Kidney tubule cell (primary cell): ENCODE results near the gene C5orf46.
"Not testable (repeated sequence)": the region's sequence is repeated elsewhere in the genome, so short reads cannot be mapped to it uniquely, and the experiment has no call there.

Source experiments
- DNase-seq: peaks from one replicate; pipeline ENCODE4 v3.0.0-alpha.2; 2018; ENCODE audit warnings: low spot score

The C5orf46 gene

DNA sequence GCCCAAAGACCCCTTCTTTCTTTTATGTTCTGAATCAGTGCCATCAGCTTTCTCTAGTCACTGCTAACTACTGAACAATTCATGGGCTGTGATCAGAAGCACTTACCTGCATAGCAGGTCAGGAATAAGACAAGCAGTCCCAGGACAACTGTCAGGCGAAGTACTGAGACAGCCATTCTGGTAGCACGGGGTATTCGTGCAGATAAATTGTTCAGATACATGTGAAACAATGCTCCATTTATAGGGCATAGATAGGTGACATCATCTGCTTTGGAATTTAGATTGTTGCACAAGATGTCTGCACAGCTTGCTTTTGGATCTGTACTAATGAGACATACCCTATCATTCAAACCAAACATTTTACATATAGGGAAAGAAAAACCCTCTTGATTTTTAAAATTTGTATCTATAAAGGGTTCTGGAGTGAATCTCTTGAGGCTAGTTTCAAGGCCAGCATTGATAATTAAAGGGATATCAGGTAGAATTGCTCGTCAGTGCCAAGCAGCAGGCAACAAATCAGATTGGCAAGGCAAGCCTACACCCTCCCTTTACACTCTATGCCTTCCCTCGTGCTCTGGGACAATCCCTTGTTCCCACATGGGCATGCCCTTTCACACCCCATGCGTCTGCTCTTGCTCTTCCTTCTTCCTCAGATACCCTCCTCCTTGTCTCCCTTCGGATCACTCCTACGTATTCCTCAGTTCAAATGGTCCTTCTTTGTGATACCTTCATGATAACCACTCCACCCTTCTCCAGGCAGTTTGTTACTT is at the start of gene C5orf46:
Gene C5orf46 (minus strand): TSS at position 213 of the 770 bp plus-strand sequence. CDS start 37 bp downstream, at position 176.
- peak; percentile 59 for DNase-seq

DNA sequence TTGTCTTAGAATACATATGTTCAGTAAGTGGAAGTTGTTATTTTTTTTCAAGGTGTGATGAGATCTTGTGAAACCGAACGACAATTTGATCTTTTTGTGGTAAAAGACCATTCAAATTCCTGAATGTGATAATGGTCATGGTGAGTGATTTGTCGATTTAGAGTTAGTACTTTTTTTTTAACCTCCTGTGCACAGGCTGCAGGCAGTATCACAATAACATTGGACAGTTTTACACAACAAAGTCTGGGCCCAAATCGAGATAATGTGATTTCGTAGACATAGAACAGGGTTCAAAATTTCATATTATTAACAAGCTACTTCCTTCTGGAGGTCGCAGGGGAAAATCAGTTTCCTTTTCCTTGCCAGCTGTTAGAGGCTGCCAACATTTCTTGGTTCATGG is 48.6 kb upstream of the C5orf46 start:
- no peak for DNase-seq

DNA sequence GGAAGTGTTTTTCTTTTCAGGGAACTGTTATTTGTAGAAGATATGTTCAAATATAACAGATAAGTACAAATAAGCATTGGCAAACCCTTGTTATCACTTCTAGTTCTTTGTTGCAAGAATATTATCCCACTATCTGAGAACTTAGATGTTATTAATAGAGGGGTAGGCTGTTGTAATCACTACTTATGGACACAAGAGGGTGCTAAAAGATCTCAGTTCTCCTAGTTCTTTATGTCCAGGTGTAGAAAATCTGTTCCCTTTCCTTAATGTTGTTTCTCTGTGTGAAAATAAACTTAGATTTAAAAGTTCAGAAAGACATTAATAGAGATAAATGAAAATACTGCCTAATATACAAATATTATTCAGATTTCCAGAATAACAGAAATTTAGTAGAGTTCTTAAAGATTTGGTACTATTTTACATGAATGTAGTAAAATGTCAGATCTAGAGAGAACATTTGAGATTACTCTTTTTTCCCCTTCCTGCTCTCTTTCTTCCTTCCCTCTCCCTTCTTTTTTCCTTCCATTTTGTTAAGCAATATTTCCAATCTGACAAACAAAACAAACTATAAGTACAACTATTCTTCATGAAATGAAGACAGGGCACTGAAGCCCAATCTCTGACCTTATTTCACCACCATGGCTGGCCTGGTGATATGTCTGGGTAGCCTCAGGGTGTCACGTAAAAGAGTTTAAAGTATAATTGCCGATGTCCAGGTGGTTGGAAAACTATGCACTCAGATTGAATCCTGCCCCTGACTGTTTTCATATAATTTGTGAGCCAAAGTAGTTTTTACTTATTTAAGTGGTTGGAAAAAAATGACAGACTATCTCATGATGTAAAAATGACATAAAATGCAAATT is 43.6 kb upstream of the C5orf46 start:
- DNase-seq: peak; percentile 55

DNA sequence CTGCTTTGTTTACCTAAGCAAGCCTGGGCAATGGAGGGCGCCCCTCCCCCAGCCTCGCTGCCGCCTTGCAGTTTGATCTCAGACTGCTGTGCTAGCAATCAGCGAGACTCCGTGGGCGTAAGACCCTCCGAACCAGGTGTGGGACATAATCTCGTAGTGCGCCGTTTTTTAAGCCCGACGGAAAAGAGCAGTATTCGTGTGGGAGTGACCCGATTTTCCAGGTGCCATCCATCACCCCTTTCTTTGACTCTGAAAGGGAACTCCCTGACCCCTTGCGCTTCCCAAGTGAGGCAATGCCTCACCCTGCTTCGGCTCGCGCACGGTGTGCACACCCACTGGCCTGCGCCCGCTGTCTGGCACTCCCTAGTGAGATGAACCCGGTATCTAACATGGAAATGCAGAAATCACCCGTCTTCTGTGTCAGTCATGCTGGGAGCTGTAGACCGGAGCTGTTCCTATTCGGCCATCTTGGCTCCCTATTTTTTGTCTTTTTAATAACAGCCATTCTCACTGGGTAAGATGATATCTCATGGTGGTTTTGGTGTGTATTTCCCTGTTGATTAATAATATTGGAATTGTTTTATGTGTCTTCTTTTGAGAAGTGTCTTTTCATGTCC is 40.4 kb upstream of the C5orf46 start:
- not testable (repeated sequence) for DNase-seq

DNA sequence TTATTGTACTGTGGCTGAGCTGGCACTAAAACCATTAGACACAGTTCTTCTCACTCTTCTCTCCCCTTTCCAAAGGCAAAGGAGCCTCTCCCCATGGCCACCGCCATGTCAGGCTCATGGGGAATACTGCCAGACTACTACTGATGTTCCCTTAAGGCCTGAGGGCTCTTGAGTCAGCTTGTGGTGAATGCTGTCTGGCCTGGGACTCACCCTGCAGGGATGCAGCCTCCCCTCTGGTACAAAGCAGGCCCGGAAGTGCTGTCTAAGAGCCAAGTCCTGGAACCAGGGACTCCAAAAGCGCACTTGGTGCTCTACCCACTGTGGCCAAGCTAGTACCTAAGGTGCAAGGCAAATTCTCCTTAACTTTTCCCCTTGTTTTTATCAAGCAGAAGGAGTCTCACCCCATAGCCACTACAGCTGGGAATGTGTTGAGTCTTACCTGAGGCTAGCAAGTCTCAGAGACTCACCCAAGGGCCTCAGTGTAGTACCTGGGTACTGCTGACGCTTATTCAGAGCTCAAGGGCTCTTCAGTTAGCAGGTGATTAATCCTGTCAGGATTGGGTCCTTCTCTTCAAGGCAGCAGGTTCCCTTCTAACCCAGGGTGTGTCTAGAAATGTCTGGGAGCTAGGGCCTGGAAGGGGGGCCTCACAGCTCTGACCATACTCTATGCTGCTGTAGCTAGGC is 33.2 kb upstream of the C5orf46 start:
- no peak for DNase-seq

DNA sequence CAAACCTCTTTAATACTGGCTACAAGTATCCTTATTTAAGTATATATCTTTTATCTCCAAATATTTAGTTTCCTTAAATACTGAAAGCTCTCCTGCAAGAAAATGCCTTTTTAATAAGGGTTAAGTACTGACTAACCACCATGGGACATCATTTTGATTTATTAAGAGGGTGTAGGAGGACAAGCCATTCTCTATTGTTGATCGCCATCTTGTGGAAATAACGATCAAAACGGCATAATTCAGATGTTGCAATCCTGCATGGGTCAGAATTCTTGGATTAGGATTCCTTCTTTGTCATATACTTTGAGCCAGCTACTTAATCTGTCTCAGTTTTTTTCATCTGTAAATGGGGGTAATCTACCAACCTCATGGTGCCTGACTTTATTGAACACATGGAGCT is 28.7 kb upstream of the C5orf46 start:
- peak; percentile 61 for DNase-seq

DNA sequence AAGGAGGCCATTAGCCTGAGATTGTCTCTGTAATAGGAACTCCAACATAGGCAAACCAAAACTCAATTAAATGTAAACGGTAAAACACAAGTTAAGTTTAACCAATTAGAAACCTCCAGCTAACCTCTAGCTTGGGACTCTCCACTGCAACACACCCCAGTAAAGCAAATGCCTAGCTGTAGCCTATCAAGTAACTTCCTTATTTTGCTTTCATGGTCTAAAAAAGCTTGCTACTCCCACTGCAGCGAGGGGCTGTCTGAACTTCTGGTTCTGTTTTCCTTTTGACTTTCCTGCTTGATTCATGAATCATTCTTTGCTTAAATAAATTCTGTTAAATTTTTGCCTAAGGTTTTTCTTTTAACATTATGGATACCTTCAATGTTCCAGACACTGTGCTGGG is 24.4 kb upstream of the C5orf46 start:
- DNase-seq: no peak

DNA sequence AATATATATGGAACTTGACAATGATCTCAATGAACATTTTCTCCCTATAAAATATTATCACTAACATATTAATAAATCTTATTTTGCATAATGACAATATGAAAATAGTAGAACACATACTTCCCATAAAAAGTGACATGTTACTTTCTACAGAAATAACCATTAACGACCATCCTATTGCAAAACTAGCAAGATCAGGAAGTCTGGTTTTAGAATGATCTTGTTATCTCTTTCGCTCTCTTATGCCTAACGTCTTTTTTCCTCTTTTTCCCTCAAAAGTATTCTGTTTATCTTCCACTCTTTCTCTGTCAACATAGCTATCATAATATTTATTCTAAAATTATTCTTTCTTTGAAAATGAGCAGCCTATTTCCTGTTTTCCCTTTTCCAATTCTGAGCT is 21.6 kb upstream of the C5orf46 start:
- DNase-seq: no peak

DNA sequence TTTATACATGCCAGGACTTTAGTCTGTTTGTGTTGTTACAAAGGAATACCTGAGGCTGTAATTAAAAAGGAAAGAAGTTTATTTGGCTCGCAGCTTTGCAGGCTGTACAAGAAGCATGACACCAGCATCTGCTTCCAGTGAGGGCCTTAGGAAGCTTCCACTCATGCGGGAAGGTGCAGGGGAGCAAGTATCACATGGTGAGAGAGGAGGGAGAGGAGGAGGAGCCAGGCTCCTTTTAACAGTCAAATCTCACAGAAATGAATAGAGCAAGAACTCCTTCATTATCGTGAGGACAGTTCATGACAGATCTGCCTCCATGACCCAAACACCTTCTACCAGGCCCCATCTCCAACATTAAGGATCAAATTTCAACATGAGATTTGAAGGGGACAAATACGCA is 18.7 kb upstream of the C5orf46 start:
- no peak for DNase-seq

DNA sequence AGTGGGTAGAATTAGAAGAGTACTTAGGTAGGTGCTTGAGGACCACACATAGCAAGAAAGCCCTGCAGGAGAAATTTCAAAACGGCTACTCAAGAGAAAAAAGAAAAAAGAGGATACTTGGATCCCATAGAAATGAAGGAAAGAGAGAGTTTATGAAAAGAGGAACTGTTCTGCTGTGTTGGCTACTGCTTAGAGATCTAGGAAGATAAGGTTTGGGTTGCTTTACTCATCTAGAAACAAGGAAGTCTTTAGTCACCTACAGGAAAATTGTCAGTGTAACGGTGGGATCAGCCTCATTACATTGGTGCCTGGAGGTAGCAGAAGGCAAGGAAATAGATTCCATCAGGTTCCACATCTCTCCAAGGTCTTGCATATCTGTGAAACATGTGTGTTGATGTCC is 14.8 kb upstream of the C5orf46 start:
- DNase-seq: no peak

DNA sequence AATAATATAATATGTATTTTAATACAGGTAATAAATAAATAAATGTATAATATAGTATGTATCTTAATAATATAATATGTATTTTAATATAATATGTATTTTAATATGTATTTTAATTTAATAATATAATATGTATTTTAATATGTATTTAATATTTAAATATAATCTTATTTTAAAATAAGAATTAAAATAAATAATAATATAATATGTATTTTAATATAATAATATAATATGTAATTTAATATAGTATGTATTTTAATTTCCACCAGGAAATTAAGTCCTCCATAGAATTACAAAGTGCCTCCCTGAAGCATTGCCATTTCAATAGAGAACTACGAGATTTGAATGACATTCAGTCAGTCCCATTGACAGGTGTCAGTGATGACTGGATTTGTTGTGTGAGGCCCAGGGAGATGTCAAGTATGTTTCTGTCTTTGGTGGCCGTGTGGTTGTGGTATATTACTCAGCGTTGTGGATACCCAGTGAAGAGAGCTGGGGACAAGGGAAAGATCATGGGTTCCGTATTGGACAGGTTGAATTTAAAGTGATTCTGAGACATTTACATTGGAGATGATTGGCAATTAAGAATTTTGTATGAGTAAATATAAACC is 14.2 kb upstream of the C5orf46 start:
- no peak for DNase-seq

DNA sequence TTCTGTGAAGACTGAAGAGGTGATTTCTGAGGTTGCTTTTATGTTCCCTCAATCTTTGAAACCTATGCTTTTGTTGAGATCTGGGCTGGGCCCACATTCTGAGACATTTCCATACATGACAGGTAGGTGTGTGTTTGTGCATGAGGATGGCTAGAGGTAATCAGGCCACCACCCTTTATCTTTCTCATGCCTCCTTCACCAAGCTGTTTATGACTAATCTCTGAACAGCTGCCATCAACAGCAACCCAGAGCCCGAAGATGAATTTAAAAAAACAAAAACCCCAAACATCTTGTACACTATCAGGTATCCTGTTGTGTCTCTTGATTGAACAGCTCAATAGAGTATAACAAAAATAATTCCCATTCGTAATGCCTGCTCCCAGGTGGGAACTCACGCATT is 12.6 kb upstream of the C5orf46 start:
- no peak for DNase-seq

DNA sequence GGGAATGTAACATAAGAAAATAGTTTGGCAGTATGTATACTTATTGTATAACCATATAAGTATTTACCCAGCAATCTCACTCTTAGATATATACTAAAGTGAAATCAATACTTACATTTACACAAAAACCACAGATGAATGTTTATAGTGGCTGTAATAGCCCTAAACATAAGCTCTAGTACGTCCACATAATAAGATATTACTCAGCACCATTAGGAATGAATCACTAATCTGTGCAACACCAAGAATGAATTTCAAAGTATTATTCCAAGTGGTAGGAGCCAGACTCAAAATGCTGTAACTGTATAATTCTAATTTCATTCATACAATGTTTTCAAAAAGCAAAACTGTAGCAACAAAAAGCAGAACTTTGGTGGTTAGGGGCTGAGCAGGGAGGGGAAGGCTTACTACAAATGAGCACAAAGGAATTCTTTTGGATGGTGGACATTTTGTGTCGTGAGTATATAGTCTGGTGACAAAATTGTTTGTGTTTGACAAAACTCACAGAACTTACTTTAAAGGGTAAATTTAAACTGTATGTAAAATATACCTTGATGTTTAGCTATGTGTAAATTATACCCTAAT is 11.9 kb upstream of the C5orf46 start:
- DNase-seq: no peak

DNA sequence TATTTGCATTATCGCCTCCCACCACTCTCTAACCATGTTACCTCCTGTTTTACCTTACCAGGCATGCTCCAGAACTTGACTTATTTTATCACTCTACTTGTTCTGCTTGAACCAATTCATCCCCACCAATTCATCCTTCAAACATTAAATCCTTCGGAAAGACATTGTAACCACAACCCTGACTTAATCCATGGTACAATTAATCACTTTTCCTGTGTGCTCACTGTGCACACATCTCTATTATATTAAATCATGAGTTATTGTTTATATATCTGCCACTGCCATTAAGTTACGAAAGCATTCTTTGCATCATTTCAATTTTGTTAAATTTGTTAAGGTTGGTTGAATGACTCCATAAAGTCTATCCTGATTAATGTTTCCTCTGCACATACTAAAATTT is 7.4 kb upstream of the C5orf46 start:
- no peak for DNase-seq

DNA sequence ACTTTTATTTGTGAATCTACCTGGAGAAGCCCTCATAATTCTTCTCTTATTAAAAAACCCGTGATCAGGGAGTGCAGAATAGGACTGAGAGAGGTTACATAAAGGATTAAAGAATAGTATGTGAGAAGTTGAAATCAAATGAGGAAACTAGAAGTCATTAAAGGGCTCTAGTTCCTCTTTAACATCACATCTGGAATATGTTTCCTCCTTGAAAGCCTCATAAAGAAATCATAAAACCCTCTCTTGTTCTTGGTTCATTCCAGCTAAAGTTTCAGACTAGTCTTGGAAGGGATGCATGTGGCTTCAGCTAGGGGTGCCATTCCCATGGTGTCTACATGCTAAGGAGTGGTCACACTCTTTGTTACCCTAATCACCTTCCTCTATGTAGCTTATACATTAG is 5.7 kb upstream of the C5orf46 start:
- DNase-seq: no peak

DNA sequence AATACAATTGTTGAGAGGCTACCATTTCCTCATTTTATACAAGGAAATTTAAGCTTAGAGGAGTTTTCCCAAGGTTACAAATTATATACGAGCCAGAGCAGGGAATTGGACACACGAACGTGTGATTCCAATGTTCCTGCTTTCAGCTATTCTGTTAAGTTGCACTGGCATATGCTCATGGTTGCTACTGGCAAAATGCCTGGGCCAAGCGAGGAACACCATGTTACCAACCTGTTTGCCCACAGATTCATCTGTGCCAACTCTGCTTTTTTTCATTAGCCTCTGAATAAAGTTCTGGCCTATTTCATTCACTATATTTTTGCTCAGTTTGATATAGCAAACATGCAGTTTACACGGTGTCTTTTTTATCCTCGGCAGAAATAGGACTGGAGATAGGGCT is 5.1 kb upstream of the C5orf46 start:
- no peak for DNase-seq

DNA sequence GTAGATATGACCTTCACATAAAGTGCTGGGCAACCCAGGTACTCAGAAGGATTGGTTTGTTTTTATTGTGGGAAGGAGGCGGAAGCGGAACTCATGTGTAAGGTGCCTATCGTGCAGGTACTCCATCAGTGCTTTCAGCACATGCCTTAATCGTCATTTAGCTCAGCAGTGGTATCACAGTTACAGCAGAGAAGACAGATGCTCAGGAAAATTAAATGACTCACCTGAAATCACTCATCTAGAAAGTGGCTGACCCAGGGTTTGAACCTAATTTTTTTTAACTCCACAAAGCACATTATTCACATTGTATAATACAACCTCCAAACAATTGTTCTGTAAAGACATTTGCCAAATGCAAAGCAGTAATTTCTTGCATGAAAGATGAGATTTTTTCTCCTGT is 2.2 kb downstream of the C5orf46 start:
- peak; percentile 70 for DNase-seq

DNA sequence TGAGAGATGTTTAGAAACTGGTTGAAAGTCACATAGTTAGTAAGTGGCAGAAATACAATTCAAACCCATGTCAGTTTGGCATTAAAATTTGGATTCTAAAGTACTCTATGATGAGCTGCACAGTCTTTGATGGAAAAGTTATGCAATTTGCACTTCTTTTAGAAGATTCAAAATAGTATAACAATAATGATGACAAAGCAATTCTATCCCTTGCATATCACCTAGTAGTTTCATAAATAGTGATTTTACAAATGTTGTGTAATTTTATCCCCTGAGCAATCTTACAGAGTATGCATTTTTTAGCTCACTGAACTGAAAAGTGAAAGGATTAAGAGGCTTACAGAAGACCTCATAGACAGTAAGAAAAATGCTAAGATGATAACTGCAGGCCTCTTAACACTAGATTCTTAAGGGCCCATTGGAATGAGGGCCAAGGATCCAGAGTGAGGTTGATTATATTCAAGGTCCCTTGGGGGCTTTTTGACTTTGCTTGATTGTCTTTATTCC is 3.7 kb downstream of the C5orf46 start:
- DNase-seq: no peak

DNA sequence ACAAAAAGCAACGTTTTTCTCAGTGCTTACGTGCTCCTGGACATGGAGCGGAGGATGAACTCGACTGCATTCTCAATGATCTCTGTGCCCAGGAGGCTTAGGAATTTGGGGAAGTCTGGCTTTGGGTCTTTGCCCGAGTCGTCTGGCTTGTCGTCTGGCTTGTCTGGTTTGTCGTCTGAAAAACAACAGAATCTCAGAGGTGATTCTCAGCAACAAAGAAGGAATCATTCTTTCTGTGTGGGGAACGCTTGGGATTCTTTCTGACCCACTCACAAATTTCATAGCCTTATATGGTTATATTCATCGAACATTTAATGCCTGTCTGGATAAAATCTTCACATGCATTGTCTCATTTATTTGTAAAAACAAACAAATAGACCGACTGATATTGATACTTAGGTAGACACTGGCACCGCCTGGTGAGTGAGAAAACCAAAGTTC is 4.7 kb downstream of the C5orf46 start:
- DNase-seq: peak; percentile 27

DNA sequence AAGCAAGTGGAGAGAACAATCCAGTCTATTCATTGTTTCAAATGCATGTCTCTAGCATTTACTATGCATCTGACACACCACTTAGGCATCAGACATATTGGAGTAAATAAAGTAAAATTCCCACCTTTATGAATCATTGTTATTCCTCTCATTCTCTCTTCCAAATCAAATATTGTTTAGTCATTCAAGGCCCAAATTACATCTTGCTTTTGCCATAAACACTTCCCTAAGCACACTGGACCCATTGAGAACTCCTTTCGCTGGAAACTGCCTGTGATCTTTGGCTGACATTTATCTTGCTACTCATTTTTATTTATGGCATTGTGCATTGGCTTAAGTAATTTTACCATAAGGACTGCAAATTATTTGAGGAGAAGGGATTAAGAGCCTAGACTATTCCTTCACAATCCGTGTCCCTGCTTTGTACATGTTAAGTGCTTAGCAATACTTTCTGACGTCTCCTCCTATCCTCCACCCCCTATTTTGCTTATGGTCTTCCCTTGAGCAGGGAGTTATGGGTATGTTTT is 7.4 kb downstream of the C5orf46 start:
- peak; percentile 56 for DNase-seq

DNA sequence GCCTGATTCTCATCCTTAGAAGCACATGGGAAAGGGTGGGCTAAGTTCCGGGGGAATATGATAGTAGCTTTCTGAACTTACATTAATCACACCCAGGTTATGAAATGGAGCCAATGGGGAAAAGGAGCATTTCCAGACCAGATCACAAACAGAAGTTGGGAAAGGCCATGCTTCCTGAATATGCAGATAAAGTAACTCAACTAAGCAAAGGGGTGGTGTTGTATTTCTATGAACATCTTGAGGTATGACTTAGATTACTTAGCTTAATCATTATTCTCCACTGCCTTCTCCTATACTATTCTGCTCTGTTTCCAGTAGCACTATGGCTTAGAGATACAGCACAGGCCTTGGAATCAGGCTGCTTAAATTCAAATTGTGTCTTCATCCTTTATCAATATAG is 10.5 kb downstream of the C5orf46 start:
- no peak for DNase-seq
